ENCODE results near the gene TMCC1.
"Not testable (repeated sequence)": the region's sequence is repeated elsewhere in the genome, so short reads cannot be mapped to it uniquely, and the experiment has no call there.

TMCC1 gene

GRCh38 chr3:129878355-129878754, 15.2 kb downstream of the TMCC1 start:
- H3K4me3 ChIP-seq: no peak overlapping the region
- no peak overlapping the region for H3K27ac ChIP-seq
- H3K4me1 ChIP-seq: peaks cover 0 to 5% (median 0%) of the 10 kb centered on the region in 10 experiments; a peak in 1 of 20 replicates
- H3K36me3 ChIP-seq: peaks cover 68 to 93% (median 77%) of the 10 kb centered on the region in 11 experiments
- H3K27me3 ChIP-seq: no peaks in the 10 kb centered on the region
- no peak overlapping the region for H3K4me2 ChIP-seq
- no peak for TF ChIP-seq Cebpa-rat (IDR thresholded peaks at IDR 0.05)
- peaks cover 0 to 57% (median 4%) of the 10 kb centered on the region in 11 experiments; a peak in 7 of 22 replicates for H4K20me1 ChIP-seq
- no peak overlapping the region for H3K9ac ChIP-seq
- H3K9me3 ChIP-seq (replicated peaks in 1 of 11): peaks cover 0 to 11% (median 9%) of the 10 kb centered on the region in 11 experiments; a peak in 13 of 22 replicates

DNA sequence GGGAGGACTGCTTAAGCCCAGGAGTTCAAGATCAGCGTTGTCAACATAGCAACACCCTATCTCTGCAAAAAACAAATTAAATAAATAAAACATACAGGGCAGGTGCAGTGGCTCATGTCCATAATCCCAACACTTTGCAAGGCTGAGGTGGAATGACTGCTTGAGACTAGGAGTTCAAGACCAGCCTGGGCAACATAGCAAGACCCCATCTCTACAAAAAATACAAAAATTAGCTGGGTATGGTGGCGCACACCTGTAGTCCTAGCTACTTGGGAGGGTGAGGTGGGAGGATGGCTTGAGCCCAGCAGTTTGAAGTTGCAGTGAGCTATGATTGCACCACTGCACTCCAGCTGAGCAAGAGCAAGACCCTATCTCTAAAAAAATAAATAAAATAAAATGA, 19.0 kb downstream of the TMCC1 start:
- not testable (repeated sequence) for H3K4me3 ChIP-seq; H3K4me1 ChIP-seq; H3K4me2 ChIP-seq; H3K9ac ChIP-seq; H3K27me3 ChIP-seq; H3K9me3 ChIP-seq (replicated peaks in 1 of 11); H3K27ac ChIP-seq
- Histone ChIP-seq H4K20me1 (peaks cover 0 to 54% (median 0%) of the 10 kb centered on the region in 11 experiments; a peak in 7 of 22 replicates), H3K36me3 (peaks cover 78 to 95% (median 92%) of the 10 kb centered on the region in 11 experiments)

GRCh38 chr3:129868912-129869311, 24.6 kb downstream of the TMCC1 start:
- Histone ChIP-seq H3K4me3 (no peak overlapping the region), H3K27ac (no peak overlapping the region), H3K27me3 (no peaks in the 10 kb centered on the region), H3K9me3 (replicated peaks in 1 of 11) (peaks cover 0 to 3% (median 0%) of the 10 kb centered on the region in 11 experiments; a peak in 1 of 22 replicates), H3K36me3 (peaks cover 45 to 80% (median 58%) of the 10 kb centered on the region in 11 experiments), H3K4me1 (peaks cover 0 to 19% (median 0%) of the 10 kb centered on the region in 10 experiments; a peak in 2 of 20 replicates), H3K4me2 (no peak overlapping the region), H4K20me1 (peaks cover 0 to 62% (median 0%) of the 10 kb centered on the region in 11 experiments; a peak in 7 of 22 replicates), H3K9ac (no peak overlapping the region)
- no peak for TF ChIP-seq Cebpa-rat (IDR thresholded peaks at IDR 0.05)

DNA sequence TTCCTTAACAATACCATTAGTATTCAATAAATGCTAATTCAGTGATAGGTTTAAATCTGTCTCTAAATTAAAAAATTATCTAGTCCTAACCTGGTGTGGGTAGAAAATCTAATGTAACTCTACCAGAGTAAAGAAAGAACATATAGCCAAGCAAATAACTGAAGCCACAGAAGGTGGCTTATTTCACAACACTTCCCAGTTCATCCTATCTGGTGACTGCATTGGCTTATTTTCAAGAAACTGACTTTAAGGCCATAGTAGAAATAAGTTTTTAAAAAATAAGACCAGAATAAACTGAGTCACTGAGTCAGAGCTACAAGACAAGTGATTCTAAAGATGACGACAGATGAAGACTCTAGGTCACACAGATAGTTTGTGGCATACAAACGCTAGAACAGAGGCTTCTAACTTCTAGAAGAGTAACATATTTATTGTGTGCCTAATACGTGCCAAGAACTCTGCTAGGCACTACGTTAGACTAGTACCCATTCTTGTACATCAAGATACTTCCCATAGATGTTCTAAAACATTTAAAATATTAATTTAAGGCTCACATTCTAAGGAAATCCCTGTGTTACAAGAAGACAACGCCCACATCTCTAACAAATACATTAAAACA, 25.9 kb downstream of the TMCC1 start:
- Histone ChIP-seq H3K9ac (no peak overlapping the region), H4K20me1 (peaks cover 0 to 66% (median 0%) of the 10 kb centered on the region in 11 experiments; a peak in 7 of 22 replicates), H3K27me3 (no peaks in the 10 kb centered on the region), H3K4me2 (no peak overlapping the region), H3K4me3 (no peak overlapping the region), H3K27ac (no peak overlapping the region), H3K36me3 (peaks cover 32 to 77% (median 46%) of the 10 kb centered on the region in 11 experiments), H3K4me1 (peaks cover 0 to 19% (median 0%) of the 10 kb centered on the region in 10 experiments; a peak in 2 of 20 replicates), H3K9me3 (replicated peaks in 1 of 11) (peaks cover 0 to 3% (median 0%) of the 10 kb centered on the region in 11 experiments; a peak in 1 of 22 replicates)
- TF ChIP-seq Cebpa-rat (IDR thresholded peaks at IDR 0.05): no peak

DNA sequence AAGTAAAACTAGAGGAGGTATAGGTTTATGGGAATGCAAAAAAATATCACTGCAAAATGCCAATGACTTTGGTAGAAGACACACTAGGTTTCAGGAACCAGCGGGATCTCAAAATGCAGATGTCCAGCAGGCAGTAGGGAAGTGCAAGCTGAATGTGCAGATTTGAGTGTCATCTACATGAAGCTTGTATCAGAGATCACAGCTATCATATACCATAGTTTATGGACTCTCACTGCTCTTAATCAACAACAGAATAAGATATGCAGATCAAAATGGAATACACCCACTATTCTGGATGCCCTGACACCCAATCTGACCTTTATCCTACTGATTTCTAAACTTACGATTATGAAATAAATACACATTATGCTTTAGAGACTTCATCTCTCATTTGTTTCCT, 27.7 kb downstream of the TMCC1 start:
- Histone ChIP-seq H3K27me3 (no peaks in the 10 kb centered on the region), H3K36me3 (peaks cover 30 to 77% (median 46%) of the 10 kb centered on the region in 11 experiments), H3K4me2 (no peak overlapping the region), H3K4me3 (no peak overlapping the region), H3K27ac (no peak overlapping the region), H3K4me1 (peaks cover 0 to 19% (median 0%) of the 10 kb centered on the region in 10 experiments; a peak in 2 of 20 replicates), H3K9me3 (replicated peaks in 1 of 11) (peaks cover 0 to 1% (median 0%) of the 10 kb centered on the region in 11 experiments; a peak in 1 of 22 replicates), H4K20me1 (peaks cover 0 to 51% (median 0%) of the 10 kb centered on the region in 11 experiments; a peak in 7 of 22 replicates), H3K9ac (no peak overlapping the region)
- no peak for TF ChIP-seq Cebpa-rat (IDR thresholded peaks at IDR 0.05)

DNA sequence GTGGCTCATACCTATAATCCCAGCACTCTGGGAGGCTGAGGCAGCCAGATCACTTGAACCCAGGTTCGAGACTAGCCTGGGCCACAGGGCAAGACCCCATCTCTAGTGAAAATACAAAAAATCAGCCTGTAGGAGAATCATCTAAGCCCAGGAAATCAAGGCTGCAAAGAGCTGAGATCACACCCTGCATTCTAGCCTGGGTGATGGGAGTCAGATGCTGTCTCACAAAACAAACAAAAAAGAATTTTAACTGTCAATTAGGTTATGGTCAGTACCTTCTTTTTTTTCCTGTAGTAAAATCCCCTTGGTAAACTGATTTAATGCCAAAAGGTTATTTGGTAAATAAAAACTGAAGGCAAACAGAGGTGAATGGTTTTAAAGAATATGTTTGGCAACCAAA, 29.0 kb downstream of the TMCC1 start:
- no peak overlapping the region for H3K27ac ChIP-seq
- H3K27me3 ChIP-seq: no peaks in the 10 kb centered on the region
- no peak overlapping the region for H3K9ac ChIP-seq
- peaks cover 0 to 48% (median 0%) of the 10 kb centered on the region in 11 experiments; a peak in 7 of 22 replicates for H4K20me1 ChIP-seq
- H3K4me1 ChIP-seq: peaks cover 0 to 19% (median 0%) of the 10 kb centered on the region in 10 experiments; a peak in 2 of 20 replicates
- no peak overlapping the region for H3K4me2 ChIP-seq
- peaks cover 28 to 81% (median 48%) of the 10 kb centered on the region in 11 experiments for H3K36me3 ChIP-seq
- H3K9me3 ChIP-seq (replicated peaks in 1 of 11): no peaks in the 10 kb centered on the region
- no peak for TF ChIP-seq Cebpa-rat (IDR thresholded peaks at IDR 0.05)
- H3K4me3 ChIP-seq: no peak overlapping the region

- H3K9ac ChIP-seq: no peak overlapping the region
- peaks cover 0 to 21% (median 4%) of the 10 kb centered on the region in 11 experiments; a peak in 12 of 22 replicates for H3K9me3 ChIP-seq (replicated peaks in 1 of 11)
- H4K20me1 ChIP-seq: peaks cover 0 to 20% (median 0%) of the 10 kb centered on the region in 11 experiments; a peak in 4 of 22 replicates
- H3K4me1 ChIP-seq: peaks cover 0 to 44% (median 9%) of the 10 kb centered on the region in 10 experiments; a peak in 14 of 20 replicates
- no peak overlapping the region for H3K27ac ChIP-seq
- H3K36me3 ChIP-seq: peaks cover 31 to 87% (median 50%) of the 10 kb centered on the region in 11 experiments
- no peak for TF ChIP-seq Cebpa-rat (IDR thresholded peaks at IDR 0.05)
- H3K27me3 ChIP-seq: no peaks in the 10 kb centered on the region
- no peak overlapping the region for H3K4me3 ChIP-seq
- H3K4me2 ChIP-seq: no peak overlapping the region
These were observed 34.2 kb downstream of the TMCC1 start for GRCh38 chr3:129859272-129859671.

DNA sequence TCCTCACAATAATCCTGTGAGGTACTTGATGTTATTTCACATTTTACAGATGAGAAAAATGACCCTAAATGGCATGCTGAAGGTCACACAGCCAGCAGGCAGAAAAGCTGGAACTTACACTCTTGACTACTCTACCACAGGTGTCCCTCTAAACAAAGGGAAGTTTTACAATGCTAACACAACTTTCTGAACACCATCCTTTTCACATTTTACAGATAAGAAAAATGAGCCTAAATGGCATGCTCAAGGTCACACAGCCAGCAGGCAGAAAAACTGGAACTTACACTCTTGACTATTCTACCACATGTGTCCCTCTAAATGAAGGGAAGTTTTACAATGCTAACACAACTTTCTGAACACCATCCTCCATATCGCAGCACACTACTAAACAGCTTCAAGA, 35.6 kb downstream of the TMCC1 start:
- H3K27ac ChIP-seq: peak overlapping the region in 6 of 11 experiments; percentile 1 to 40 (median 22); a peak in 8 of 22 replicates
- H3K4me2 ChIP-seq: peak overlapping the region in 2 of 11 experiments; percentile 45; a peak in 3 of 22 replicates
- TF ChIP-seq Cebpa-rat (IDR thresholded peaks at IDR 0.05): no peak
- no peak overlapping the region for H3K4me3 ChIP-seq
- no peaks in the 10 kb centered on the region for H3K27me3 ChIP-seq
- H4K20me1 ChIP-seq: peaks cover 0 to 9% (median 0%) of the 10 kb centered on the region in 11 experiments; a peak in 2 of 22 replicates
- no peak overlapping the region for H3K9ac ChIP-seq
- peaks cover 0 to 51% (median 9%) of the 10 kb centered on the region in 10 experiments; a peak in 14 of 20 replicates for H3K4me1 ChIP-seq
- H3K9me3 ChIP-seq (replicated peaks in 1 of 11): peaks cover 2 to 35% (median 11%) of the 10 kb centered on the region in 11 experiments; a peak in 17 of 22 replicates
- H3K36me3 ChIP-seq: peaks cover 41 to 87% (median 62%) of the 10 kb centered on the region in 11 experiments

DNA sequence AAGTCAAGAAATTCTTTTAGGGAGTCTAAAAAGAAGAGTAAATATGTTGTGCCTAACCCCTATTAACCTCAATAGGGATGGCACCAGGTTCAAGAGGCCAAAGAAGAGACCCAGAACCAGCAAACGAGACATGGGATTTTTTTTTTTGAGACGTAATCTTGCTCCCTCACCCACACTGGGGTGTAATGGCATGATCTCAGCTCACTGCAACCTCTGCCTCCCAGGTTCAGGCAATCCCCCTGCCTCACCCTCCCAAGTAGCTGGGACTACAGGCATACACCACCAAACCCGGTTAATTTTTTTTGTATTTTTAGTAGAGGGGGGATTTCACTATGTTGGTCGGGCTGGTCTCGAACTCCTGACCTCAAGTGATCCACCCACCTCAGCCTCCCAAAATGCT, 36.7 kb downstream of the TMCC1 start:
- not testable (repeated sequence) for H3K9ac ChIP-seq, H4K20me1 ChIP-seq, H3K4me3 ChIP-seq, H3K27me3 ChIP-seq
- Histone ChIP-seq H3K9me3 (replicated peaks in 1 of 11) (peaks cover 13 to 46% (median 18%) of the 10 kb centered on the region in 11 experiments), H3K27ac (peak overlapping the region in 10 of 11 experiments; percentile 64 to 81 (median 70); a peak in 17 of 22 replicates), H3K4me1 (peaks cover 0 to 51% (median 9%) of the 10 kb centered on the region in 10 experiments; a peak in 14 of 20 replicates), H3K36me3 (peaks cover 45 to 87% (median 66%) of the 10 kb centered on the region in 11 experiments), H3K4me2 (peak overlapping the region in 3 of 11 experiments; percentile 53 to 69 (median 67); a peak in 4 of 22 replicates)

Data from BLaER1 treated with 17β-estradiol and CSF1 and Interleukin-3, amounts not matched to agents 10 nM and 100 nM (cell line).